Measurements from ENCODE around the gene POLR3G. TPM values are rescaled to one million over a fixed set of nuclear protein-coding genes. Genes with fewer than 3 reads are reported as not detected.
A peak's percentile ranks its signal among the peaks of the same experiment; 100 is the strongest.

Gene POLR3G
- total RNA-seq, 1 experiment from 2014 or later: 73.6 TPM

DNA sequence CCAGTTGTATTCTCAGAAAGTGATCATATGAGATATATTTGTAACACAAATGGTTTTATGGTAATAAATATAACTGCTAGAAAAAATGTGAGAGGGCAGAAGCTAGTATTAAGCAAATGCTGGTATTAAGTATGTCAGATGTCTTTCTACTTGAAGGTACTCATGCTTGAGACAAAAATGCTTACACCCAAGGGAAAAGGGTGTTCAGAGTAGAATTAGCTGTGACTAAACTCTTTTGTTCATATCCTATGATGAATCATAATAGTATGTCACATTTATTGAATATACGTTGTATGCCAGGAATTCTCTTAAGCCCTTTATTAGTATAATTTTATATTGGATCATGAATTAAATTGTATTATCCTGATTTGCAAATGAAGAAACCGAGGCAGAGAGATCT, 86.1 kb downstream of the POLR3G start:
- H3K27ac ChIP-seq (ENCODE audit: insufficient read length, low read depth, low read length): no peak overlapping the region
- H3K4me3 Mint-ChIP-seq: peak overlapping the region; percentile 4 to 93; a peak in 4 of 5 replicates

More for the DNA sequence above, 86.1 kb downstream of the POLR3G start:
- peaks cover 0 to 9% (median 7%) of the 10 kb centered on the region in 3 experiments; a peak in 5 of 7 replicates for H3K36me3 Mint-ChIP-seq (ENCODE audit: insufficient read depth in 1 of 3, low read depth in 3 of 3)
- Histone ChIP-seq H2BK12ac (ENCODE audit: insufficient read length, low read depth, low read length) (no peak overlapping the region), H2BK15ac (ENCODE audit: low read depth, low read length) (no peak overlapping the region), H3K4ac (ENCODE audit: low read depth, low read length) (no peak overlapping the region), H4K5ac (ENCODE audit: insufficient read length, low read depth, low read length) (no peak overlapping the region), H2AK5ac (ENCODE audit: insufficient read length, low read length) (no peak overlapping the region), H4K8ac (replicated peaks; ENCODE audit: insufficient read length, low read depth, low read length) (no peak overlapping the region), H3K56ac (ENCODE audit: insufficient read length, low read depth, low read length) (no peak overlapping the region), H2BK120ac (ENCODE audit: low read depth, low read length, poor library complexity, severe bottlenecking) (no peak overlapping the region), H4K20me1 (ENCODE audit: control insufficient read depth, insufficient read depth, insufficient read length) (no peaks in the 10 kb centered on the region), H2BK20ac (ENCODE audit: low read depth, low read length, poor library complexity, severe bottlenecking) (no peak overlapping the region), H3K23ac (ENCODE audit: insufficient read length, low read depth, low read length) (no peak overlapping the region), H3K23me2 (ENCODE audit: insufficient read length, low read depth, low read length, poor library complexity, severe bottlenecking) (peaks cover 4% of the 10 kb centered on the region), H3K9ac (ENCODE audit: extremely low read depth, insufficient read length, low read length) (no peak overlapping the region), H4K91ac (ENCODE audit: insufficient read length, low read depth, low read length) (no peak overlapping the region), H3K14ac (ENCODE audit: insufficient read depth, low read length) (no peak overlapping the region), H3K79me1 (ENCODE audit: insufficient read depth, low read depth, low read length, poor library complexity, severe bottlenecking) (no peaks in the 10 kb centered on the region), H2AFZ (ENCODE audit: low read length) (no peak overlapping the region), H3K18ac (ENCODE audit: insufficient read length, low read depth, low read length) (no peak overlapping the region), H3K79me2 (ENCODE audit: insufficient read depth, low read length) (peaks cover 21% of the 10 kb centered on the region; the same call in 1 of the 2 replicates), H2BK5ac (ENCODE audit: insufficient read length, low read length) (no peak overlapping the region), H3K4me2 (ENCODE audit: insufficient read depth, insufficient read length, low read length) (no peak overlapping the region), H3K27me3 (ENCODE audit: insufficient read depth, low read length) (no peaks in the 10 kb centered on the region), H3T11ph (ENCODE audit: low read length) (no peak overlapping the region), H3K4me1 (ENCODE audit: insufficient read depth, low read length) (peaks cover 11% of the 10 kb centered on the region; the same call in 1 of the 2 replicates), H3K9me3 (ENCODE audit: control insufficient read depth, low read depth, low read length) (no peaks in the 10 kb centered on the region)
- peak overlapping the region in 2 of 3 experiments; percentile 57 to 63; a peak in 2 of 7 replicates for H3K27ac Mint-ChIP-seq
- DNase-seq: no peak
- TF ChIP-seq, protein P1, sequence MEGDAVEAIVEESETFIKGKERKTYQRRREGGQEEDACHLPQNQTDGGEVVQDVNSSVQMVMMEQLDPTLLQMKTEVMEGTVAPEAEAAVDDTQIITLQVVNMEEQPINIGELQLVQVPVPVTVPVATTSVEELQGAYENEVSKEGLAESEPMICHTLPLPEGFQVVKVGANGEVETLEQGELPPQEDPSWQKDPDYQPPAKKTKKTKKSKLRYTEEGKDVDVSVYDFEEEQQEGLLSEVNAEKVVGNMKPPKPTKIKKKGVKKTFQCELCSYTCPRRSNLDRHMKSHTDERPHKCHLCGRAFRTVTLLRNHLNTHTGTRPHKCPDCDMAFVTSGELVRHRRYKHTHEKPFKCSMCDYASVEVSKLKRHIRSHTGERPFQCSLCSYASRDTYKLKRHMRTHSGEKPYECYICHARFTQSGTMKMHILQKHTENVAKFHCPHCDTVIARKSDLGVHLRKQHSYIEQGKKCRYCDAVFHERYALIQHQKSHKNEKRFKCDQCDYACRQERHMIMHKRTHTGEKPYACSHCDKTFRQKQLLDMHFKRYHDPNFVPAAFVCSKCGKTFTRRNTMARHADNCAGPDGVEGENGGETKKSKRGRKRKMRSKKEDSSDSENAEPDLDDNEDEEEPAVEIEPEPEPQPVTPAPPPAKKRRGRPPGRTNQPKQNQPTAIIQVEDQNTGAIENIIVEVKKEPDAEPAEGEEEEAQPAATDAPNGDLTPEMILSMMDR (conservative IDR thresholded peaks at IDR 0.05): no peak
- H3K4me1 Mint-ChIP-seq: peaks cover 74 to 77% of the 10 kb centered on the region in 2 experiments
- no peaks in the 10 kb centered on the region for H3K27me3 Mint-ChIP-seq (ENCODE audit: low read depth)
- WGBS (ENCODE audit: extremely low coverage, insufficient read length, low lambda C conversion rate): no CpG with 5 or more reads among the region's 2 CpGs
- peaks cover 7 to 11% of the 10 kb centered on the region in 2 experiments for H3K9me3 Mint-ChIP-seq
